Kidney (tissue), 14 donors: ENCODE results near the gene PLEK2. TPM values are rescaled to one million over a fixed set of nuclear protein-coding genes. Genes with fewer than 3 reads are reported as not detected.

Source experiments
- DNase-seq, 5 donors: peaks; one replicate each; pipeline ENCODE4 v3.0.0-alpha.2; 2013 to 2020
- FAIRE-seq: peaks from 2 replicates; lab custom pipeline; 2012; peaks lifted over from hg19 to GRCh38; lab: Jason Lieb, UNC
- H3K27ac ChIP-seq, 2 donors: one replicate each; pipeline ENCODE4 v1.7.0; 2013; ENCODE audit warnings: low read depth in 2 of 2, low read length in 2 of 2, inconsistent platforms in 1 of 2
- H3K27me3 ChIP-seq: one replicate; pipeline ENCODE4 v1.7.1; 2013; ENCODE audit warnings: low read length, inconsistent platforms; ENCODE audit not compliant: control insufficient read depth, insufficient read depth
- H3K36me3 ChIP-seq, 3 donors: one replicate each; pipeline versions ENCODE4 v1.7.0 to v1.7.1; 2013; ENCODE audit warnings: low read length in 3 of 3, control low read depth in 1 of 3, inconsistent platforms in 1 of 3; ENCODE audit not compliant: insufficient read depth in 3 of 3, control insufficient read depth in 2 of 3
- H3K4me1 ChIP-seq, 3 donors: one replicate each; pipeline versions ENCODE4 v1.7.0 to v1.7.1; 2013; ENCODE audit warnings: low read length in 3 of 3, inconsistent platforms in 1 of 3, low read depth in 1 of 3; ENCODE audit not compliant: control insufficient read depth in 2 of 3, insufficient read depth in 2 of 3
- H3K4me3 ChIP-seq, 3 donors: one replicate each; pipeline versions ENCODE4 v1.7.0 to v1.8.1; 2013; ENCODE audit warnings: low read length in 3 of 3, control low read depth in 1 of 3, inconsistent platforms in 1 of 3
- H3K9ac ChIP-seq, 3 donors: one replicate each; pipeline versions ENCODE4 v1.7.0 to v1.7.1; 2013; ENCODE audit warnings: low read length in 3 of 3, control low read depth in 1 of 3, inconsistent platforms in 1 of 3
- H3K9me3 ChIP-seq, 3 donors: one replicate each; pipeline versions ENCODE4 v1.7.0 to v1.7.1; 2013; ENCODE audit warnings: low read length in 3 of 3, control low read depth in 1 of 3, inconsistent platforms in 1 of 3; ENCODE audit not compliant: control insufficient read depth in 2 of 3, insufficient read depth in 1 of 3
- intact Hi-C: fragments of 100-400 bp; cut with DNase I; formaldehyde crosslinking; loops from one replicate; pipeline ENCODE4 v1.11.1; 2022
- polyA plus RNA-seq: library from polyadenylated mRNA; stranded (reverse); fragments of 350-450 nt; fragmentation: Illumina TruSeq; extraction: RNeasy Lipid Tissue Mini Kit (QIAGEN cat#74804); gene quantifications from one replicate; pipeline ENCODE4 v1.2.3, GENCODE V29; 2014; ENCODE audit warnings: low read depth, low replicate concordance; ENCODE audit not compliant: insufficient read depth
- total RNA-seq: library from RNA; stranded (reverse); fragmentation: NEBNext Ultra II Directional; extraction: Animal tissue kit (Norgen Biotek cat#: 25700); gene quantifications from one replicate; pipeline ENCODE4 v1.2.1, GENCODE V29; 2021
- TF ChIP-seq, protein P1 (sequence below): IDR thresholded peaks from 3 replicates; pipeline ENCODE4 v1.5.1; 2012; ENCODE audit warnings: mild to moderate bottlenecking, moderate library complexity, borderline replicate concordance; ENCODE audit not compliant: insufficient read depth; ENCODE audit errors: extremely low read depth
- donor health status: control.
- donor health status: control.
- donor health status: control.
- donor health status: control.
- donor health status: control.
- donor health status: DM: yes; HTN: yes; CAD: no.
- donor health status: Normal renal cell carcinoma (clear cell type).

Gene PLEK2
- total and polyA plus RNA-seq, 2 donors from 2014 or later, result 10.8 to 11.4 TPM

DNA sequence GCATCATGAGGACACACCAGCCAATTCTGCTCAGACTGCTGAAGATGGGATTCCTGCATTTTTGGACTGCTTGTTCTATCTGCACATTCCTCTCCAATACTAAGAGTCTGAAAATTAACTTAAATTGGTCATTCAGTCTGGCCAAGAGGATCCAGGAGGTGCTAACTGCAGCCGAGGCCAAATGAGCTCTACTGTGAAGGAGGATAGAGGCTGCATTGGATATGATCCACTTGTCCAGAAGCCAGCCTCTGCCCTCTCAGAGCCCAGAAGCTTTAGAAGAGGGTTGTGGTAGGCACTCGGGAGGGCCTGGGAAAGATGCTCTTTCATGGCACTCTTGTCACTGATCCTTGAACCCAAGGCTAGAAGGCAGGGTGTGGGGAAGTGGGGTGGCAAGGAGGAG, 37.1 kb upstream of the PLEK2 start:
- Histone ChIP-seq H3K9ac (no peak overlapping the region), H3K27me3 (no peaks in the 10 kb centered on the region), H3K4me1 (no peaks in the 10 kb centered on the region), H3K4me3 (no peak overlapping the region), H3K36me3 (no peaks in the 10 kb centered on the region), H3K9me3 (no peaks in the 10 kb centered on the region), H3K27ac (no peak overlapping the region)
- DNase-seq (no peak), FAIRE-seq (no peak)
- intact Hi-C loops, result no loop called here
- TF ChIP-seq, protein P1, sequence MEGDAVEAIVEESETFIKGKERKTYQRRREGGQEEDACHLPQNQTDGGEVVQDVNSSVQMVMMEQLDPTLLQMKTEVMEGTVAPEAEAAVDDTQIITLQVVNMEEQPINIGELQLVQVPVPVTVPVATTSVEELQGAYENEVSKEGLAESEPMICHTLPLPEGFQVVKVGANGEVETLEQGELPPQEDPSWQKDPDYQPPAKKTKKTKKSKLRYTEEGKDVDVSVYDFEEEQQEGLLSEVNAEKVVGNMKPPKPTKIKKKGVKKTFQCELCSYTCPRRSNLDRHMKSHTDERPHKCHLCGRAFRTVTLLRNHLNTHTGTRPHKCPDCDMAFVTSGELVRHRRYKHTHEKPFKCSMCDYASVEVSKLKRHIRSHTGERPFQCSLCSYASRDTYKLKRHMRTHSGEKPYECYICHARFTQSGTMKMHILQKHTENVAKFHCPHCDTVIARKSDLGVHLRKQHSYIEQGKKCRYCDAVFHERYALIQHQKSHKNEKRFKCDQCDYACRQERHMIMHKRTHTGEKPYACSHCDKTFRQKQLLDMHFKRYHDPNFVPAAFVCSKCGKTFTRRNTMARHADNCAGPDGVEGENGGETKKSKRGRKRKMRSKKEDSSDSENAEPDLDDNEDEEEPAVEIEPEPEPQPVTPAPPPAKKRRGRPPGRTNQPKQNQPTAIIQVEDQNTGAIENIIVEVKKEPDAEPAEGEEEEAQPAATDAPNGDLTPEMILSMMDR, result no peak

DNA sequence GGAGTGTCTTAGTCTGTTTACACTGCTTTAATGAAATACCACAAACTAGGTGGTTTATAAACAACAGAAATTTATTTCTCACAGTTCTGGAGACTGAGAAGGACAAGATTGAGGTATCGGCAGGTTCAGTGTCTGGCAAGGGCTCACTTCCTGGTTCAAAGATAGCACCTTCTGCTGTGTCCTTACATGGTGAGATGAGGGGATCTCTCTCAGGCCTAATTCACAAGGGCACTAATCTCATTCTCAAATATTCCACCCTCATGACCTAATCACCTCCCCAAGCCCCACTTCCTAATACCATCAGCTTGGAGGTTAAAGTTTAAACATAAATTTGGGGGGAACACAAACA, 35.0 kb upstream of the PLEK2 start:
- intact Hi-C loops, result no loop called here
- FAIRE-seq (no peak), DNase-seq (no peak)
- Histone ChIP-seq H3K9ac (no peak overlapping the region), H3K9me3 (no peaks in the 10 kb centered on the region), H3K27ac (no peak overlapping the region), H3K4me3 (no peak overlapping the region), H3K27me3 (no peaks in the 10 kb centered on the region), H3K4me1 (no peaks in the 10 kb centered on the region), H3K36me3 (no peaks in the 10 kb centered on the region)
- TF ChIP-seq, protein P1, result no peak

DNA sequence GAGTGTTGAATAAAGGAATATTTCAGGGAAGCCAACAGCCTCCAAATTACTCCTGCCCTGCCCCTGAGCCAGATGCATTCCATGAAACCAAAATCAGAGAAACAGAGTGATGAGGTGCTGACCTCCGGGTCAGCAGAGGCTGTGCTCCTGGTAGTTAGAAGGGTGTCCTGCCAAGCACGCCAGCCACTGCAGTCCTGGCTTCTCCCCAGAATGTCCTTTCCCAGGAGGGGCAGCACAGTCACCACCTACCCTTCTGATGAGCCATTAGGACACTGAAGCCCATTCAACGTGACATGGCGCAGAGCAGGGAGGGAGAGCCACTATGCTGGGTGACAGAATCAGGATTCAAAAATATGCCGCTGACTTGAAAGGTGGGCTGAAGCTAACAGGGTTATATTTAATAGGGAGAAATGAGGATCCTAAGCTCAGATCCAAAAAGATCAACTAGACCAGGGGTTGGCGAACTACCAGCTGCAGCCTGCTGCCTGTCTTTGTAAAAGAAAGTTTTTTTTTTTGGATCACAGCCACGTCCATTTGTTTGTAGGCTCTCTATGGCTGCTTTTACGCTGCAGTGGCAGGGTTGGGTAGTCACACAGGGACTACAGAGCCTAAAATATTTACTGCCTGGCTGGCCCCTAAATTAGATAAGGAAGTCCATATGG, 34.5 kb upstream of the PLEK2 start:
- FAIRE-seq (no peak), DNase-seq (no peak)
- intact Hi-C loops, result no loop called here
- no peaks in the 10 kb centered on the region for H3K4me1 ChIP-seq
- TF ChIP-seq, protein P1, result no peak
- no peak overlapping the region for H3K27ac ChIP-seq
- H3K27me3 ChIP-seq, result no peaks in the 10 kb centered on the region
- no peak overlapping the region for H3K4me3 ChIP-seq
- H3K9ac ChIP-seq, result no peak overlapping the region
- no peaks in the 10 kb centered on the region for H3K9me3 ChIP-seq
- H3K36me3 ChIP-seq, result no peaks in the 10 kb centered on the region

DNA sequence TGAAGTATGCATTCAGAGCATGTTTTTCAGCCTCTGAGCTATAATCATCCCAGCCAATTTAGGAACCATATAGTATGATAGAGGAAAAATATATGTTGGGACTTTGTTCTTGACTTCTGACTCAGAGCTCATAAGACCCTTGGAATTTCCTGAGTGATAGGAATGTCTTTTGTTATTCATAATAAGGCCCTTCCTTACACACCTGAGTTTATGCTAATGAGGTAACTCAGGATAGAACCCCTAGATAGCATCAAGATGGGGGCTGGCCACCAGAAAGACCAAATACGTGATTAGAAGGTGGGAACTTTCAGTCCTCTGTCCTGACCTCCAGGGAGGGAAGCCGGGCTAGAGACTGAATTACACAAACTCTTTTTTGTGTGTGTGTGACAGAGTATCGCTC, 32.4 kb upstream of the PLEK2 start:
- no peak overlapping the region for H3K4me3 ChIP-seq
- H3K4me1 ChIP-seq, result no peaks in the 10 kb centered on the region
- intact Hi-C loops, result no loop called here
- no peak for DNase-seq
- no peaks in the 10 kb centered on the region for H3K27me3 ChIP-seq
- no peaks in the 10 kb centered on the region for H3K36me3 ChIP-seq
- H3K9ac ChIP-seq, result no peak overlapping the region
- H3K27ac ChIP-seq, result no peak overlapping the region
- TF ChIP-seq, protein P1, result no peak
- no peak for FAIRE-seq
- no peaks in the 10 kb centered on the region for H3K9me3 ChIP-seq
